Smooth muscle cell (in vitro differentiated cells): Measurements from ENCODE around the gene HNF1A. TPM values are rescaled to one million over a fixed set of nuclear protein-coding genes. Genes with fewer than 3 reads are reported as not detected.

Experiments
- DNase-seq: peaks from one replicate; lab custom pipeline; 2025; ENCODE audit not compliant: unreplicated experiment; lab: John Stamatoyannopoulos, UW
- H2AFZ ChIP-seq: fragments of 200-600 bp; sonication (generic); 2 replicates; pipeline ENCODE4 v1.6.0; 2016; ENCODE audit warnings: antibody characterized with exemption, low read depth, mild to moderate bottlenecking
- H3F3A ChIP-seq: fragments of 200-600 bp; sonication (generic); 2 replicates; pipeline ENCODE4 v1.6.0; 2017; ENCODE audit warnings: antibody characterized with exemption, low read depth
- H3K27ac ChIP-seq: fragments of 200-600 bp; sonication (generic); 2 replicates; pipeline ENCODE4 v1.5.1; 2016; ENCODE audit warnings: low read depth, mild to moderate bottlenecking
- H3K27me3 ChIP-seq: fragments of 200-600 bp; sonication (generic); 2 replicates; pipeline ENCODE4 v1.6.1; 2016; ENCODE audit warnings: low read depth, mild to moderate bottlenecking
- H3K36me3 ChIP-seq: fragments of 200-600 bp; sonication (generic); 2 replicates; pipeline ENCODE4 v1.5.1; 2016; ENCODE audit warnings: low read depth
- H3K4me1 ChIP-seq: fragments of 200-600 bp; sonication (generic); 2 replicates; pipeline ENCODE4 v1.5.1; 2016; ENCODE audit warnings: low read depth
- H3K4me2 ChIP-seq: fragments of 200-600 bp; sonication (generic); 2 replicates; pipeline ENCODE4 v1.6.0; 2016; ENCODE audit warnings: mild to moderate bottlenecking
- H3K4me3 ChIP-seq: fragments of 200-600 bp; sonication (generic); 2 replicates; pipeline ENCODE4 v1.5.1; 2016; ENCODE audit warnings: mild to moderate bottlenecking
- H3K79me2 ChIP-seq: fragments of 200-600 bp; sonication (generic); 2 replicates; pipeline ENCODE4 v1.6.0; 2016; ENCODE audit warnings: low read depth, mild to moderate bottlenecking
- H3K9ac ChIP-seq: fragments of 200-600 bp; sonication (generic); 2 replicates; pipeline ENCODE4 v1.6.0; 2016; ENCODE audit warnings: low read depth
- H3K9me3 ChIP-seq: fragments of 200-600 bp; sonication (generic); replicated peaks from 2 replicates; pipeline ENCODE4 v1.5.1; 2016; ENCODE audit warnings: low read depth
- H4K20me1 ChIP-seq: fragments of 200-600 bp; sonication (generic); 2 replicates; pipeline ENCODE4 v1.6.0; 2016; ENCODE audit warnings: low read depth
- CTCF ChIP-seq: fragments of 200-600 bp; sonication (generic); IDR thresholded peaks from 2 replicates; pipeline ENCODE4 v1.5.1; 2017; ENCODE audit warnings: borderline replicate concordance, mild to moderate bottlenecking, antibody characterized with exemption; ENCODE audit not compliant: insufficient read depth, poor library complexity, severe bottlenecking
- WGBS: methylation state at CpG from one replicate; pipeline ENCODE4 v1.1.7; 2016; ENCODE audit warnings: low lambda C conversion rate; 5-methylcytosine and 5-hydroxymethylcytosine counted together
- polyA plus RNA-seq: library from polyadenylated mRNA; unstranded; fragments of >200 nt; fragmentation: Nextera tagmentation; extraction: Ambion mirVana; gene quantifications from 2 replicates; pipeline ENCODE4 v1.2.1, GENCODE V29; 2016
- total RNA-seq: library from RNA; depleted of rRNA; stranded (reverse); fragments of >200 nt; gene quantifications from 2 replicates; pipeline ENCODE4 v1.2.3, GENCODE V29; 2014

Gene HNF1A
- total RNA-seq (0.09 TPM in 1 of 2 replicates, not detected in the other), polyA plus RNA-seq (not detected in 2 replicates)

- no peak for TF ChIP-seq CTCF
- no peaks in the 10 kb centered on the region for H3K27me3 ChIP-seq
- H3F3A ChIP-seq: no peaks in the 10 kb centered on the region
- H3K4me1 ChIP-seq: no peaks in the 10 kb centered on the region
- H3K9me3 ChIP-seq: no peaks in the 10 kb centered on the region
- H3K27ac ChIP-seq: no peak within 1 kb of the TSS
- no peaks in the 10 kb centered on the region for H3K79me2 ChIP-seq
- no peak within 1 kb of the TSS for H3K4me2 ChIP-seq
- H3K4me3 ChIP-seq: peak within 1 kb of the TSS; percentile 45
- H3K36me3 ChIP-seq: no peaks in the 10 kb centered on the region
- H2AFZ ChIP-seq: no peak within 1 kb of the TSS
- H3K9ac ChIP-seq: no peak within 1 kb of the TSS
- 94% methylated on average over 39 of the region's 40 CpGs for WGBS
- no peak for DNase-seq
- no peaks in the 10 kb centered on the region for H4K20me1 ChIP-seq
Measured at GRCh38 chr12:120978296-120979219, at the start of gene HNF1A. TSS of gene HNF1A (plus strand) at chr12:120978543. CDS start at chr12:120978769, 226 bp downstream.

DNA sequence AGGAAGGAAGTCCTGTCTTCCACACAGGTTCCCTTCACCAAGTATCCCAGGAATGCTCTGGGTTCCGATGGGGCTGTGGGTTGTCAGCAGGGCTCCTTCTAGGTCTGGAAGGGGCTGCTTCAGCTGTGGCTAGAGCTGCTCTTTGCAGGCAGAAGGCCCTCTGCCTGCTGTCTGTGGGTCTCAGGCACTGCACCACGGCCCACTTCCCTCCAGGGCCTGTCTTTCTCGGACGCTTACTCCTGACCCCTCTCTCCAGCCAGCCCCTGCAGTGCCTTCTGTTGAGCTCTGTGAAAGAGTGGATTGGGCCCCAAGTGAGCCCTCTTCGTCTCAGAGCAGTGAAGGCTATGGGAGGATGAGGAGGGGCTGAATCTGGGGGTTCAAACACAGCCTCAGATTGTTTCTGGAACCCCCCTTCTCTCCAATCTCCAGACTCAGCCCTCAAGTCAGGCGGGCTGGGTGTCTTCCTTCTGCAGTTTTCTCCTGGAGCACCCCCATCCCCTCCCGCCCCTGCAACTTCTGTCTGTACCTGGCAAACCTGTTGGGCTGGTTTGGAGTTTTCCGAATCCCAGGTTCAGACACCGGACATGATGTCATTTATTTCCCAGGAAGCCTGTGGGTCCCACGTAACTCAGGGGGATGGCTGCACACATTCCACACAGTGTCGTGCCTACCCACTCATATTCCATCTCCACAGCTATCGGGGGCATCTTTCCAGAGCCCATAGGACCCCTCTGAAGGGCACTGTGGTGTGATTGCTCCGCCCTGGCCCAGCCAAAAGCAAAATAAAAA is 49.3 kb upstream of the HNF1A start:
- H3K4me2 ChIP-seq: peak overlapping the region; percentile 26
- no peak for TF ChIP-seq CTCF
- H3K27me3 ChIP-seq: no peaks in the 10 kb centered on the region
- DNase-seq: no peak
- WGBS: 52% methylated on average over 13 of the region's 13 CpGs
- H3K79me2 ChIP-seq: no peaks in the 10 kb centered on the region
- H4K20me1 ChIP-seq: no peaks in the 10 kb centered on the region
- no peak overlapping the region for H3K9ac ChIP-seq
- H3K27ac ChIP-seq: peak overlapping the region; percentile 57
- H3K4me1 ChIP-seq: no peaks in the 10 kb centered on the region
- no peak overlapping the region for H2AFZ ChIP-seq
- H3K36me3 ChIP-seq: no peaks in the 10 kb centered on the region
- no peaks in the 10 kb centered on the region for H3F3A ChIP-seq
- no peaks in the 10 kb centered on the region for H3K9me3 ChIP-seq
- no peak overlapping the region for H3K4me3 ChIP-seq

- no peaks in the 10 kb centered on the region for H4K20me1 ChIP-seq
- H3K4me2 ChIP-seq: no peak overlapping the region
- H3F3A ChIP-seq: no peaks in the 10 kb centered on the region
- H3K4me1 ChIP-seq: no peaks in the 10 kb centered on the region
- no peak overlapping the region for H3K4me3 ChIP-seq
- no peak for TF ChIP-seq CTCF
- no peak overlapping the region for H3K27ac ChIP-seq
- H3K36me3 ChIP-seq: no peaks in the 10 kb centered on the region
- no peaks in the 10 kb centered on the region for H3K79me2 ChIP-seq
- H3K27me3 ChIP-seq: no peaks in the 10 kb centered on the region
- H3K9ac ChIP-seq: no peak overlapping the region
- H2AFZ ChIP-seq: no peak overlapping the region
- WGBS: 95% methylated on average over 5 of the region's 5 CpGs
- no peak for DNase-seq
- no peaks in the 10 kb centered on the region for H3K9me3 ChIP-seq
Measured at GRCh38 chr12:120930032-120930431, 48.3 kb upstream of the HNF1A start.
